Measurements from ENCODE around the gene DPYSL3.

DNA sequence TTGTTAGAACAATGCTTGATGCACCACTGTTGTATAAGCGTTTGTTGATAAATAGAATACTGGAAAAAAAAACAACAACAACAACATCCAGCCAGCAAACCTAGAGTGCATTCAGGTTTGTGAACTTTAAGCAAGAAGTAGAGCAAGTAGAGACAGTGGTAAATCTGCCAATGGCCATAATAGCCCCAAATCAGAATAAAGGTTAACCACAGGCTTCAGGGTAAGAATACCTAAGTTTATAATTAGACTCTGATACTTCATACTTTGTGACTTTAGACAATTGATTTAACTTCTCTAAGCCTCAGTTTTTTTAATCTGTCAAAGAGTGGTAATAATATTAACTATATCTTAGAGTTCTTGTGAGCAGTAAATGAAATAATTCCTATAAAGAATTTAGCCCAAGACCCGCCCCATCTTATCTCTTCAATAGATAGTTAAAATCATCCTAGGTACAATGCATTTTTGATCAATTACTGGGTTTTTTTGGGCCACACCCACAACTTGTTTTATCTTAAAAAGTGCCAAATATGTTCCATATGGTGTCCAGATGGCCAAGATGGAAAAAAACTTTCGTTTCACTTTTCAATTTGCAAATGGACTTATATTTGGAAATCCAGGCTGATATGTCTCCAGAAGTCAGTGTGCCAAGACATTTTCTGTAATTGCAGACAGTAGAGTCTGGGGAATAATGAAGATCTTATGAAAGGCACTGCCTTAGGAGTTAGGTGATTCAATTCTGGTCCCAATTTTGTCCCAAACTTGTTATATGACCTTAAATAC lies 24.5 kb upstream of the DPYSL3 start:
- TF ChIP-seq, protein P1, sequence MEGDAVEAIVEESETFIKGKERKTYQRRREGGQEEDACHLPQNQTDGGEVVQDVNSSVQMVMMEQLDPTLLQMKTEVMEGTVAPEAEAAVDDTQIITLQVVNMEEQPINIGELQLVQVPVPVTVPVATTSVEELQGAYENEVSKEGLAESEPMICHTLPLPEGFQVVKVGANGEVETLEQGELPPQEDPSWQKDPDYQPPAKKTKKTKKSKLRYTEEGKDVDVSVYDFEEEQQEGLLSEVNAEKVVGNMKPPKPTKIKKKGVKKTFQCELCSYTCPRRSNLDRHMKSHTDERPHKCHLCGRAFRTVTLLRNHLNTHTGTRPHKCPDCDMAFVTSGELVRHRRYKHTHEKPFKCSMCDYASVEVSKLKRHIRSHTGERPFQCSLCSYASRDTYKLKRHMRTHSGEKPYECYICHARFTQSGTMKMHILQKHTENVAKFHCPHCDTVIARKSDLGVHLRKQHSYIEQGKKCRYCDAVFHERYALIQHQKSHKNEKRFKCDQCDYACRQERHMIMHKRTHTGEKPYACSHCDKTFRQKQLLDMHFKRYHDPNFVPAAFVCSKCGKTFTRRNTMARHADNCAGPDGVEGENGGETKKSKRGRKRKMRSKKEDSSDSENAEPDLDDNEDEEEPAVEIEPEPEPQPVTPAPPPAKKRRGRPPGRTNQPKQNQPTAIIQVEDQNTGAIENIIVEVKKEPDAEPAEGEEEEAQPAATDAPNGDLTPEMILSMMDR (IDR thresholded peaks at IDR 0.05; ENCODE audit: poor library complexity, severe bottlenecking) = no peak
- TF ChIP-seq, protein P2, sequence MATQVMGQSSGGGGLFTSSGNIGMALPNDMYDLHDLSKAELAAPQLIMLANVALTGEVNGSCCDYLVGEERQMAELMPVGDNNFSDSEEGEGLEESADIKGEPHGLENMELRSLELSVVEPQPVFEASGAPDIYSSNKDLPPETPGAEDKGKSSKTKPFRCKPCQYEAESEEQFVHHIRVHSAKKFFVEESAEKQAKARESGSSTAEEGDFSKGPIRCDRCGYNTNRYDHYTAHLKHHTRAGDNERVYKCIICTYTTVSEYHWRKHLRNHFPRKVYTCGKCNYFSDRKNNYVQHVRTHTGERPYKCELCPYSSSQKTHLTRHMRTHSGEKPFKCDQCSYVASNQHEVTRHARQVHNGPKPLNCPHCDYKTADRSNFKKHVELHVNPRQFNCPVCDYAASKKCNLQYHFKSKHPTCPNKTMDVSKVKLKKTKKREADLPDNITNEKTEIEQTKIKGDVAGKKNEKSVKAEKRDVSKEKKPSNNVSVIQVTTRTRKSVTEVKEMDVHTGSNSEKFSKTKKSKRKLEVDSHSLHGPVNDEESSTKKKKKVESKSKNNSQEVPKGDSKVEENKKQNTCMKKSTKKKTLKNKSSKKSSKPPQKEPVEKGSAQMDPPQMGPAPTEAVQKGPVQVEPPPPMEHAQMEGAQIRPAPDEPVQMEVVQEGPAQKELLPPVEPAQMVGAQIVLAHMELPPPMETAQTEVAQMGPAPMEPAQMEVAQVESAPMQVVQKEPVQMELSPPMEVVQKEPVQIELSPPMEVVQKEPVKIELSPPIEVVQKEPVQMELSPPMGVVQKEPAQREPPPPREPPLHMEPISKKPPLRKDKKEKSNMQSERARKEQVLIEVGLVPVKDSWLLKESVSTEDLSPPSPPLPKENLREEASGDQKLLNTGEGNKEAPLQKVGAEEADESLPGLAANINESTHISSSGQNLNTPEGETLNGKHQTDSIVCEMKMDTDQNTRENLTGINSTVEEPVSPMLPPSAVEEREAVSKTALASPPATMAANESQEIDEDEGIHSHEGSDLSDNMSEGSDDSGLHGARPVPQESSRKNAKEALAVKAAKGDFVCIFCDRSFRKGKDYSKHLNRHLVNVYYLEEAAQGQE (IDR thresholded peaks at IDR 0.05; ENCODE audit: borderline replicate concordance) = no peak
- TF ChIP-seq RAD21 (conservative IDR thresholded peaks at IDR 0.05) (no peak), EZH2 (IDR thresholded peaks at IDR 0.05; ENCODE audit: borderline replicate concordance, insufficient read depth, low read length, poor library complexity, severe bottlenecking) (no peak), MXI1 (conservative IDR thresholded peaks at IDR 0.05; ENCODE audit: poor library complexity, severe bottlenecking) (no peak)
